ENCODE data around the gene STRADB. TPM values are rescaled to one million over a fixed set of nuclear protein-coding genes. Genes with fewer than 3 reads are reported as not detected.

Gene STRADB
- total and polyA plus RNA-seq, 2 donors from 2014 or later = 26.1 to 60.3 TPM

DNA sequence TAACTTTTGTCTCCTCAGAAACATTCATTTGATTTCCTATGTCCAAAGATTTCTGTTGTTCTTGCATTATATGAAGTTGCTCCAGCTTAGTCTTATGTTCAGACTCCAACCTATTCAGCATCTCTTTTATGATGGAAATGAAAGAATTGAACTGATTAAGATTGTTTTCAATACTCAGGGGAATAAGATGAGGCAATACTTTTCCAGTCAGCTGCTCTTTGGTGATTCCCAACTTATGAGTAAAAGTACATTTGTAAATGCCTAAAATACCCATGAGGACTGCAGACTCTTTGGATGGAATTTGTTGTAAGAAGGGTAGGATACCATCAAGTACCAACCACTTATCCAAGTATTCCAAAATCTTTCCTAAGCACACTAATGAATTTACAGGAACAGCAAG, 40.1 kb upstream of the STRADB start:
- intact Hi-C loops (cut with DNase I) = no loop called here
- Histone ChIP-seq H3K27me3 (ENCODE audit: control insufficient read depth, insufficient read depth, low read length) (no peaks in the 10 kb centered on the region), H3K4me1 (ENCODE audit: control insufficient read depth in 2 of 3, insufficient read depth in 2 of 3, low read depth in 1 of 3, low read length in 3 of 3) (peaks cover 7 to 31% (median 9%) of the 10 kb centered on the region in 3 donors), H3K4me3 (ENCODE audit: low read length in 3 of 3) (no peak overlapping the region), H3K27ac (ENCODE audit: low read depth in 2 of 2, low read length in 2 of 2) (no peak overlapping the region), H3K9me3 (ENCODE audit: control insufficient read depth in 2 of 3, insufficient read depth in 1 of 3, low read length in 3 of 3) (no peaks in the 10 kb centered on the region), H3K9ac (ENCODE audit: low read length in 3 of 3) (no peak overlapping the region), H3K36me3 (ENCODE audit: control insufficient read depth in 2 of 3, insufficient read depth in 3 of 3, low read length in 3 of 3) (no peaks in the 10 kb centered on the region)
- no peak for DNase-seq
- FAIRE-seq = no peak
- TF ChIP-seq, protein P1, sequence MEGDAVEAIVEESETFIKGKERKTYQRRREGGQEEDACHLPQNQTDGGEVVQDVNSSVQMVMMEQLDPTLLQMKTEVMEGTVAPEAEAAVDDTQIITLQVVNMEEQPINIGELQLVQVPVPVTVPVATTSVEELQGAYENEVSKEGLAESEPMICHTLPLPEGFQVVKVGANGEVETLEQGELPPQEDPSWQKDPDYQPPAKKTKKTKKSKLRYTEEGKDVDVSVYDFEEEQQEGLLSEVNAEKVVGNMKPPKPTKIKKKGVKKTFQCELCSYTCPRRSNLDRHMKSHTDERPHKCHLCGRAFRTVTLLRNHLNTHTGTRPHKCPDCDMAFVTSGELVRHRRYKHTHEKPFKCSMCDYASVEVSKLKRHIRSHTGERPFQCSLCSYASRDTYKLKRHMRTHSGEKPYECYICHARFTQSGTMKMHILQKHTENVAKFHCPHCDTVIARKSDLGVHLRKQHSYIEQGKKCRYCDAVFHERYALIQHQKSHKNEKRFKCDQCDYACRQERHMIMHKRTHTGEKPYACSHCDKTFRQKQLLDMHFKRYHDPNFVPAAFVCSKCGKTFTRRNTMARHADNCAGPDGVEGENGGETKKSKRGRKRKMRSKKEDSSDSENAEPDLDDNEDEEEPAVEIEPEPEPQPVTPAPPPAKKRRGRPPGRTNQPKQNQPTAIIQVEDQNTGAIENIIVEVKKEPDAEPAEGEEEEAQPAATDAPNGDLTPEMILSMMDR (IDR thresholded peaks at IDR 0.05; ENCODE audit: borderline replicate concordance, extremely low read depth, insufficient read depth) = no peak

DNA sequence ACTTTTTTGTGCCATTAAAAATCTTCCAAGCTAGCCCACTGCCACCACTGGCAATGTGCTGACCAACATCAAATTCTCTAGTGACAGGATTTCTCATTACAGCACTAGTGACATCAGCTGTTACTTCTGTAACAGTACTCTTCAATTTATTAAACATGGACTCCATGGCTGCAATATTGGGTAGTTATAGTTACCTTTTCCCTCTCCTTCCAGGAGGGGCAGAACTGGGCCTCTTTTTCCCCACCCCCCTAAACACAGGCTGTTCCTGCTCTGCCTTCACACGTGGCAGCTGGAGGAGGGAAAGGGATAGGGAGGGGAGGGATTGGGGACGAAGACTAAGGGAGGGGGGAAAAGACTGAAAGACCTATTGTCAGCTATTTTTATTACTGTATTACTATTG, 38.4 kb upstream of the STRADB start:
- H3K36me3 ChIP-seq (ENCODE audit: control insufficient read depth in 2 of 3, insufficient read depth in 3 of 3, low read length in 3 of 3) = no peaks in the 10 kb centered on the region
- DNase-seq = no peak
- no peak overlapping the region for H3K9ac ChIP-seq (ENCODE audit: low read length in 3 of 3)
- H3K4me3 ChIP-seq (ENCODE audit: low read length in 3 of 3) = no peak overlapping the region
- no peaks in the 10 kb centered on the region for H3K9me3 ChIP-seq (ENCODE audit: control insufficient read depth in 2 of 3, insufficient read depth in 1 of 3, low read length in 3 of 3)
- no peak overlapping the region for H3K27ac ChIP-seq (ENCODE audit: low read depth in 2 of 2, low read length in 2 of 2)
- H3K27me3 ChIP-seq (ENCODE audit: control insufficient read depth, insufficient read depth, low read length) = no peaks in the 10 kb centered on the region
- TF ChIP-seq, protein P1 (IDR thresholded peaks at IDR 0.05; ENCODE audit: borderline replicate concordance, extremely low read depth, insufficient read depth) = no peak
- FAIRE-seq = no peak
- H3K4me1 ChIP-seq (ENCODE audit: control insufficient read depth in 2 of 3, insufficient read depth in 2 of 3, low read depth in 1 of 3, low read length in 3 of 3) = peaks cover 4 to 22% (median 9%) of the 10 kb centered on the region in 3 donors
- intact Hi-C loops (cut with DNase I) = no loop called here

DNA sequence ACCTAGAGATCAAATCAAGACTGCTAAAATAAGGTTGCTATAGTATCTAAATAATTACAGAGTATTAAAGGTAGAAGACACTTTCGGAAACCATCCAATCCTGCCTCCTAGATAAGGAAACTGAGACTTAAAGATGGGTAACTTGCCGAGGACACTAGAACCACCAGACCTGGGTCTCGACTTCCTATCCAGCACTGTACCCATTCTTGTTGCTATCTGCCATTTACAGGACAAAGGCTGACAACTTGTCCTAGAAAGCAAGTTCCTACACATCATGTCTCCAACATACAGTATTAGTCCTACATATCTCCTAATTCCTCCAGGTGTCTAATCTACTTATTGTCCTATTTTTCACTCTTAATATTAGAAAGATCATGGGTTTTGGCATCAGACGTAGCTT, 38.0 kb upstream of the STRADB start:
- Histone ChIP-seq H3K36me3 (ENCODE audit: control insufficient read depth in 2 of 3, insufficient read depth in 3 of 3, low read length in 3 of 3) (no peaks in the 10 kb centered on the region), H3K9ac (ENCODE audit: low read length in 3 of 3) (no peak overlapping the region), H3K4me3 (ENCODE audit: low read length in 3 of 3) (no peak overlapping the region), H3K9me3 (ENCODE audit: control insufficient read depth in 2 of 3, insufficient read depth in 1 of 3, low read length in 3 of 3) (no peaks in the 10 kb centered on the region), H3K4me1 (ENCODE audit: control insufficient read depth in 2 of 3, insufficient read depth in 2 of 3, low read depth in 1 of 3, low read length in 3 of 3) (peaks cover 4 to 22% (median 9%) of the 10 kb centered on the region in 3 donors), H3K27ac (ENCODE audit: low read depth in 2 of 2, low read length in 2 of 2) (peak overlapping the region in 1 of 2 donors; percentile 57), H3K27me3 (ENCODE audit: control insufficient read depth, insufficient read depth, low read length) (no peaks in the 10 kb centered on the region)
- DNase-seq (no peak), FAIRE-seq (no peak)
- TF ChIP-seq, protein P1 (IDR thresholded peaks at IDR 0.05; ENCODE audit: borderline replicate concordance, extremely low read depth, insufficient read depth) = no peak
- intact Hi-C loops (cut with DNase I) = no loop called here

All from kidney (tissue), 14 donors.